SK-N-SH treated with all-trans-retinoic acid at 6 μM for 48 hours (cell line): Measurements from ENCODE around the gene GPN1.
A peak's percentile ranks its signal among the peaks of the same experiment; 100 is the strongest.
"Not testable (repeated sequence)": the region's sequence is repeated elsewhere in the genome, so short reads cannot be mapped to it uniquely, and the experiment has no call there.

Experiments used
- ISL1 ChIP-seq: fragments of 250-450 bp; sonication (Bioruptor Pico); IDR thresholded peaks from 2 replicates; pipeline ENCODE4 v2.1.2; 2022; ENCODE audit warnings: mild to moderate bottlenecking, moderate library complexity
- OSR1 ChIP-seq: fragments of 250-450 bp; sonication (Bioruptor Pico); IDR thresholded peaks from 2 replicates; pipeline ENCODE4 v1.8.0; 2022; ENCODE audit warnings: moderate library complexity, mild to moderate bottlenecking, inconsistent platforms
- RARB ChIP-seq: fragments of 250-450 bp; sonication (Bioruptor Pico); IDR thresholded peaks from 2 replicates; pipeline ENCODE4 v1.8.0; 2021; ENCODE audit warnings: mild to moderate bottlenecking, moderate library complexity
- TOX ChIP-seq: fragments of 250-450 bp; sonication (Bioruptor Pico); IDR thresholded peaks from 2 replicates; pipeline ENCODE4 v1.8.0; 2021; ENCODE audit warnings: mild to moderate bottlenecking, moderate library complexity, borderline replicate concordance
- ZC3H10 ChIP-seq: fragments of 250-450 bp; sonication (Bioruptor Pico); IDR thresholded peaks from 2 replicates; pipeline ENCODE4 v1.5.1; 2021; ENCODE audit warnings: mild to moderate bottlenecking, moderate library complexity
- ZFP30 ChIP-seq: fragments of 450-650 bp; formaldehyde crosslinking; IDR thresholded peaks from 2 replicates; pipeline ENCODE4 v1.5.0; 2022; ENCODE audit warnings: mild to moderate bottlenecking, moderate library complexity

DNA sequence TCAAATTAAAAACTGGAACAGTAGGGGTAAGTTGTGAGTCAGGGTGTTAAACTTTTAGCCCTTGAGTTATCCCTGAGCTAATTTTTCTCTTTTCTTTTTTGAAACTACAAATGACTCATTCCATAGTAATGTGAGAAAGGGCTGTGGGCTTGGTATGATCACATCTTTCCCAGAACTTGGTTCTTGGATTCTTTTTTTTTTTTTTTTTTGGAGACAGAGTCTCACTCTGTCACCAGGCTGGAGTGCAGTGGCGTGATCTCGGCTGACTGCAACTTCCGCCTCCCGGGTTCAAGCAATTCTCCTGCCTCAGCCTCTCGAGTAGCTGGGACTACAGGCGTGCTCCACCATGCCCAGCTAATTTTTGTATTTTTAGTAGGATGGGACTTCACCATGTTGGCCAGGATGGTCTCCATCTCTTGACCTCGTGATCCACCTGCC lies 53.5 kb downstream of the GPN1 start:
- not testable (repeated sequence) for TF ChIP-seq OSR1, RARB, ZC3H10, ZFP30, TOX (CRISPR knock-in tag)
- TF ChIP-seq ISL1, result 0 out of 2 replicates have a peak, but pooled peaks have one; percentile 21
